GM12891 (cell line): ENCODE measurements around the gene GIT2.

Source experiments
- DNase-seq: peaks from one replicate; pipeline ENCODE4 v3.0.0; 2011; ENCODE audit warnings: low spot score; ENCODE audit not compliant: insufficient read length
- FAIRE-seq: peaks from 2 replicates; lab custom pipeline; 2011; peaks lifted over from hg19 to GRCh38; lab: Jason Lieb, UNC
- PAX5 ChIP-seq: IDR thresholded peaks from 2 replicates; pipeline ENCODE4 v1.6.1; 2011; ENCODE audit warnings: low read length, moderate library complexity, mild to moderate bottlenecking; ENCODE audit not compliant: insufficient read depth, severe bottlenecking
- POLR2A ChIP-seq: IDR thresholded peaks from 2 replicates; pipeline ENCODE4 v1.6.1; 2011; ENCODE audit warnings: low read depth, low read length, control low read depth
- POLR2AphosphoS5 ChIP-seq: IDR thresholded peaks from 2 replicates; pipeline ENCODE4 v1.6.1; 2011; ENCODE audit warnings: low read depth, low read length, control low read depth
- POU2F2 ChIP-seq: IDR thresholded peaks from 2 replicates; pipeline ENCODE4 v1.6.1; 2011; ENCODE audit warnings: low read depth, mild to moderate bottlenecking, control low read depth, low read length, moderate library complexity
- SPI1 ChIP-seq: IDR thresholded peaks from 2 replicates; pipeline ENCODE4 v1.6.1; 2011; ENCODE audit warnings: low read depth, low read length, control low read depth
- TAF1 ChIP-seq: IDR thresholded peaks from 2 replicates; pipeline ENCODE4 v1.6.1; 2011; ENCODE audit warnings: low read depth, low read length, control low read depth

GIT2 gene

GRCh38 chr12:109926488-109927210 lies 69.5 kb downstream of the GIT2 start:
- DNase-seq (no peak), FAIRE-seq (no peak)
- no peak for TF ChIP-seq POLR2A
- no peak for TF ChIP-seq PAX5
- no peak for TF ChIP-seq TAF1
- no peak for TF ChIP-seq SPI1
- TF ChIP-seq POLR2AphosphoS5: no peak
- no peak for TF ChIP-seq POU2F2

DNA sequence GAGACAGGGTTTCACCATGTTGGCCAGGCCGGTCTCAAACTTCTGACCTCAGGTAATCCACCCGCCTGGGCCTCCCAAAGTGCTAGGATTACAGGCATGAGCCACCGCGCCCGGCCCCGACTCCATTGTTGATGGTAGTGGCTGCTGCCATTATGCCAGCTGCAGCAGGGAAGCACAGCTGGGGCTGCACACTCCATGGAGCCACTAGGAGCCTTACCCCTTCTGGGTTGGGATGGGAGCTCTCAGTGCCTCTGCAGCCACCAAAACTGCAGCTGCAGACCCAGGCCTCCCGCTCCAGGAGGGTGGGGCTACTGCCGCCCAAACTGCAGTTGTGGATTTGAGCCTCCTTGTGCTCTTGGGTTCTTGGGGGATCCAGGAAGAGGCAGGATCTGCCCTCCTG lies 70.2 kb downstream of the GIT2 start:
- no peak for FAIRE-seq

GRCh38 chr12:109925185-109925840 lies 70.9 kb downstream of the GIT2 start:
- no peak for TF ChIP-seq PAX5
- TF ChIP-seq SPI1: no peak
- TF ChIP-seq POLR2AphosphoS5: no peak
- no peak for TF ChIP-seq TAF1
- TF ChIP-seq POU2F2: no peak
- TF ChIP-seq POLR2A: no peak
- no peak for DNase-seq
- no peak for FAIRE-seq

More for the DNA sequence above, 70.2 kb downstream of the GIT2 start:
- TF ChIP-seq POU2F2: no peak
- no peak for TF ChIP-seq TAF1
- TF ChIP-seq SPI1: no peak
- no peak for TF ChIP-seq POLR2A
- no peak for TF ChIP-seq POLR2AphosphoS5
- no peak for TF ChIP-seq PAX5
- DNase-seq: no peak

DNA sequence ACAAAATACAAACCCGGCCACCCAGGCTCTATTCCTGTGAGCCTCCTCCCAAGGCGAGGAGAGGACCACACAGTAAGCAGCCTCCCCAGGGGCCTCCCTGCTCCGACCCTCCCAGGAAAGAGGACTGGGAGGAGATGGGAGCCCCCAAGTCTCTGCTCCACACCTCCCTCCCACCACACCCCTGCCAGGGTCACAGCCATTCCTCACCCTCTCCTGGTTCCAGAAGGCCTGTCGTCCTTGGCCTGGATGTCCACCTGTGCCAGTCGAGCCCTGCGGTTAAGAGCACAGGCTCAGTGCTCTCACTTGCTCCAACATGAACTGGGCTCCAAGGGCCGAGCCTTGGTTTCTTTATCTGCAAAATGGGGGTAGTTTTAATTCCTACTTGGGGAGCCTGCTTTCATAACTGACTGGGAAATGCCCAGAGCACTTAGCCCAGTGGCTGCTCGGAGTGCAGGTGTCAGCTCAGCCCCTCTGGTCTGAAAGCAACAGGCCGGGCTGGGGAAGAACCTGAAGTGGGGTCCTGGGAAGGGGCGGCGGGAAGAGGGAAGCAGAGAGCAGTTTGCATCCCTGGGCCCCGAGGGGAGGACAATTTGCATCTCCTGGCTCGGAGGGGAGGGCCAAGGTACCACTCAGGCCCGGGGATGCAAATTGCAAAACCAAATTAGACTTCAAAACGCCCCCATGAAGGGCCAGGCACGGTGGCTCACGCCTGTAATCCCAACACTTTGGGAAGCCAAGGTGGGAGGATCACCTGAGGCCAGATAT lies 72.5 kb downstream of the GIT2 start:
- no peak for TF ChIP-seq POU2F2
- TF ChIP-seq PAX5: no peak
- TF ChIP-seq POLR2A: no peak
- TF ChIP-seq SPI1: no peak
- no peak for TF ChIP-seq TAF1
- no peak for TF ChIP-seq POLR2AphosphoS5
- DNase-seq (no peak), FAIRE-seq (no peak)

DNA sequence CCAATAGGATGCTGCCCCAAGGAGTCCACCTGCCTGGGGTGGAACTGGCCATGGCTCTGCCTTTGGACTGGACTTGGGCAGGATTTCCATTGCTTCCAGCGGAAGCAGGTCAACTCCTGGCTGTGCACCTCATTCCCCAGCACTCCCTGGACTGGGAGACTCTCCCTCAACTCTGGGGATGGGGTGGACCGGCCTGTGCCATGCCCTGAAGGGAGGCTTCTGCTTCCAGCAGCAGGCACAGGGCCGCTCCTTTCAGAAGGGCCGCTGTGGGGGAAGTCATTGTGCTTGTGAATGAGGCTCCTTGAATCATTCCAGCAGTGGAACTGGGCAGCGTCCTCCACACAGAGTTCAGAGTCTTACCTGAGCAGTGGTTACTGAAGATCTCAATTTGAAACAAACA lies 73.1 kb downstream of the GIT2 start:
- no peak for FAIRE-seq

DNA sequence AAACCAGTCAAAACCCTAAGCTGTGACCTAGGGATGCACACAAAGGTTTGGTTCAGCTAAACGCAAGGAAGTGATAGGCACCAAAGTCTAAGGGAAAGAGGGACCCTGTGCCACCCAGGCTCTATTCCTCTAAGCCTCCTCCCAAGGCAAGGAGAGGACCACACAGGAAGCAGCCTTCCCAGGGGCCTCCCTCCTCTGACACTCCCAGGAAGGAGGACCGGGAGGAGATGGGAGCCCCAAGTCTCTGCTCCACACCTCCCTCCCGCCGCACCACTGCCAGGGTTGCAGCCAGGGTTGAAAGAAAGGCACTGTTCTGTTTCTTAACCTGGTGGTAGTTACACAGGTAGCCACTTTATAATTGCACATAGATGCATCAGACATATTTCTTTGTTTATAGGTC lies 74.2 kb downstream of the GIT2 start:
- no peak for DNase-seq
- TF ChIP-seq POU2F2: no peak
- TF ChIP-seq SPI1: no peak
- no peak for TF ChIP-seq POLR2AphosphoS5
- no peak for TF ChIP-seq TAF1
- TF ChIP-seq PAX5: no peak
- no peak for TF ChIP-seq POLR2A
- no peak for FAIRE-seq

More for the DNA sequence above, 73.1 kb downstream of the GIT2 start:
- DNase-seq: no peak
- TF ChIP-seq TAF1: no peak
- TF ChIP-seq POLR2A: no peak
- no peak for TF ChIP-seq PAX5
- TF ChIP-seq POU2F2: no peak
- TF ChIP-seq POLR2AphosphoS5: no peak
- no peak for TF ChIP-seq SPI1

- FAIRE-seq (no peak), DNase-seq (no peak)
- TF ChIP-seq TAF1 (no peak), PAX5 (no peak), SPI1 (no peak), POLR2A (no peak), POLR2AphosphoS5 (no peak), POU2F2 (no peak)
Measured at GRCh38 chr12:109920261-109920780, 75.8 kb downstream of the GIT2 start.

DNA sequence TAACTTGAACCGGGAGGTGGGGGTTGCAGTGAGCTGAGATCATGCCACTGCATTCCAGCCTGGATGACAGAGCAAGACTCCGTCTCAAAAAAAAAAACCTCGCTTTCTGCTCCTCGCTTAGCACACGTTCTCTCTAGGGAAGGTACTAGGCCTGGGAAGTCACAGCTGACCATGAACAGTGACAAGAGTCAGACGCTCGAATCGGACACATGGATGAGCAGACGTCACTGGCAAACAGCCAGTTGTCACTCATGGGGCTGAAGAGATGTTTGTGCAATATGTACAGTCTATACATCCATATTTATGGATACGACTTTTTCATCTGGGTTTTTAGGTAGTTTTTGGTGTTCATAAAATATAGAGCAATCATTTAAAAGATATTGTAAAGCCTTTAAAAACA lies 76.7 kb downstream of the GIT2 start:
- no peak for TF ChIP-seq SPI1
- DNase-seq: no peak
- no peak for FAIRE-seq

DNA sequence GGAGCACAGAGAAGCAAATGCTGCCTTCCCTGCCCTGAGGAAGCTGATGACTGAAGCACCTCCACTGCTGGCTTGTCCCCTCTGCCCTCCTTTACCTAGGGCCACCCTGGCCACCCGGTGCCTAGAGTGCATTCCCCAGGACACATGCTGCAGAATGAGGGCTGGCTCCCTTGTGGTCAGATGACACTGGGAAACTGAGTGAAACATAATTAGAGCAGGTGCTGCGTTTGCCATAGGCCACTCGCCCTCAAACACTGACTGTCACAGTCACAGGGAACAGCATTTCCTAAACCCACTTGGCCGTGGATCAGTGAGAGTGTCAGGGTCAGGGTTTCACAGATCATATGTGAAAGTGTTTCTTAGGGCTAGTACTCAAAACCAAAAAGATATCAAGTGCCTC lies 80.1 kb downstream of the GIT2 start:
- DNase-seq (no peak), FAIRE-seq (no peak)
- TF ChIP-seq SPI1: no peak
- no peak for TF ChIP-seq TAF1
- no peak for TF ChIP-seq POLR2A
- no peak for TF ChIP-seq PAX5
- TF ChIP-seq POU2F2: no peak
- TF ChIP-seq POLR2AphosphoS5: no peak
